Upper lobe of left lung (tissue), 4 donors: Measurements from ENCODE around the gene BMP6.

ENCODE experiments used
- CTCF ChIP-seq, 6 experiments: fragments of 450-650 bp in 4 of 6; fragments of 200-600 bp in 2 of 6; sonication (generic) in 2 of 6; IDR thresholded peaks; one replicate each; pipeline ENCODE4 v1.5.1; 2016 to 2019; ENCODE audit warnings: antibody characterized with exemption in 6 of 6
- EP300 ChIP-seq, 4 donors: sonication (generic); formaldehyde crosslinking; IDR thresholded peaks; one replicate each; pipeline ENCODE4 v1.5.1; 2017; ENCODE audit warnings: antibody characterized with exemption in 4 of 4, control low read depth in 2 of 4
- POLR2A ChIP-seq, 4 donors: fragments of 450-650 bp; IDR thresholded peaks; one replicate each; pipeline ENCODE4 v1.5.1; 2016 to 2017; ENCODE audit warnings: antibody characterized with exemption in 4 of 4, mild to moderate bottlenecking in 2 of 4

GRCh38 chr6:7803214-7803613, 77.3 kb downstream of the BMP6 start:
- TF ChIP-seq CTCF (IDR thresholded peaks at IDR 0.05) = no peak
- TF ChIP-seq POLR2A (IDR thresholded peaks at IDR 0.05) = no peak
- no peak for TF ChIP-seq EP300 (IDR thresholded peaks at IDR 0.05)
